B cell (primary cell): ENCODE measurements around the gene FHIP1A.

Experiments
- EZH2 ChIP-seq: IDR thresholded peaks from 2 replicates; pipeline ENCODE4 v1.6.1; 2012; ENCODE audit warnings: borderline replicate concordance, low read depth, mild to moderate bottlenecking, moderate library complexity, low read length; ENCODE audit not compliant: insufficient read depth, poor library complexity, severe bottlenecking
- TF ChIP-seq, protein P1 (sequence below): fragments of 200-600 bp; IDR thresholded peaks from one replicate; pipeline ENCODE4 v1.8.0; 2022; ENCODE audit warnings: antibody characterized with exemption, mild to moderate bottlenecking

DNA sequence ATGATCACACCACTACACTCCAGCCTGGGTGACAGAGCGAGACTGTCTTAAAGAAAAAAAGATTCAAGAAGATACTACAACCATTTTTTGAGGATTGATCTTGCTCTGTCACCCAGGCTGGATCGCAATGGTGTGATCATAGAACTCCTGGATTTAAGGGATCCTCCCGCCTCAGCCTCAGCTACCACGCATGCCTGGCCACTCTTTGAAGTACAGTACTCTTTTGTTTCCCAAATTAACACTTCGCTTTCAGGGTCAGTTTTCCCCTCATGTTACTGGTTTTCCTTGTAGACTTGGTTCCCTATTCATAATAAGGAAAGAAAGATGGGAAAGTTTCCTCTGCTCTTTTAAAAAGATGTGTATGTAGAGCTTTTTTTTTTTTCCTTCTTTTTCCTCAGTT is 34.3 kb downstream of the FHIP1A start:
- TF ChIP-seq, protein P1, sequence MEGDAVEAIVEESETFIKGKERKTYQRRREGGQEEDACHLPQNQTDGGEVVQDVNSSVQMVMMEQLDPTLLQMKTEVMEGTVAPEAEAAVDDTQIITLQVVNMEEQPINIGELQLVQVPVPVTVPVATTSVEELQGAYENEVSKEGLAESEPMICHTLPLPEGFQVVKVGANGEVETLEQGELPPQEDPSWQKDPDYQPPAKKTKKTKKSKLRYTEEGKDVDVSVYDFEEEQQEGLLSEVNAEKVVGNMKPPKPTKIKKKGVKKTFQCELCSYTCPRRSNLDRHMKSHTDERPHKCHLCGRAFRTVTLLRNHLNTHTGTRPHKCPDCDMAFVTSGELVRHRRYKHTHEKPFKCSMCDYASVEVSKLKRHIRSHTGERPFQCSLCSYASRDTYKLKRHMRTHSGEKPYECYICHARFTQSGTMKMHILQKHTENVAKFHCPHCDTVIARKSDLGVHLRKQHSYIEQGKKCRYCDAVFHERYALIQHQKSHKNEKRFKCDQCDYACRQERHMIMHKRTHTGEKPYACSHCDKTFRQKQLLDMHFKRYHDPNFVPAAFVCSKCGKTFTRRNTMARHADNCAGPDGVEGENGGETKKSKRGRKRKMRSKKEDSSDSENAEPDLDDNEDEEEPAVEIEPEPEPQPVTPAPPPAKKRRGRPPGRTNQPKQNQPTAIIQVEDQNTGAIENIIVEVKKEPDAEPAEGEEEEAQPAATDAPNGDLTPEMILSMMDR, result no peak
- TF ChIP-seq EZH2, result no peak
